Astrocyte of the spinal cord (primary cell): ENCODE results near the gene SPHK2.
"Not testable (repeated sequence)": the region's sequence is repeated elsewhere in the genome, so short reads cannot be mapped to it uniquely, and the experiment has no call there.

ENCODE experiments used
- DNase-seq: peaks from one replicate; pipeline ENCODE4 v3.0.0; 2011; ENCODE audit warnings: low read depth, low spot score
- H3K4me3 ChIP-seq: 2 replicates; pipeline ENCODE4 v1.5.1; 2011; ENCODE audit warnings: low read depth, mild to moderate bottlenecking, low read length, moderate library complexity
- in situ Hi-C: cut with HindIII; loops from 2 replicates; pipeline ENCODE4 v1.10.0; 2017; ENCODE audit warnings: low sequenced_read_pairs
- TF ChIP-seq, protein P1 (sequence below): IDR thresholded peaks from 2 replicates; pipeline ENCODE4 v1.5.1; 2012; ENCODE audit warnings: low read depth, mild to moderate bottlenecking, low read length, inconsistent platforms

The SPHK2 gene

DNA sequence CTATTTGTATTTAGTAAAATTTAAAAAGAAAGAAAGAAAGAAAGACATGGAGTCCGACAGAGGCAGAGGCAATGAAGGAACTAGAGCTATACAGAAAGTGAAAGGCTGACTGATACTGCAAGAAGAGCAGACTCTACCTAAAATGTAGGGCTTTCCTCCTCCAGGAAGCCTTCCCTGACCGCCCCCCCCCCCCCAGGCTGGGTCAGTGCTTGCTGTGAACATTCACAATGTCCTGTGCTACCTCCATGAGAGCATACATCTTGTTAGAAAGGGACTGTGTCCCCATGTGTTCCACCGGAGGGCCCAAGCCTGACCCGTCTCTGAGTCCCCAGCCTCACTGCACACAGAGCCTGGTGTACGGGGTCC, 32.4 kb downstream of the SPHK2 start:
- in situ Hi-C loops, result no loop called here
- no peak overlapping the region for H3K4me3 ChIP-seq
- TF ChIP-seq, protein P1, sequence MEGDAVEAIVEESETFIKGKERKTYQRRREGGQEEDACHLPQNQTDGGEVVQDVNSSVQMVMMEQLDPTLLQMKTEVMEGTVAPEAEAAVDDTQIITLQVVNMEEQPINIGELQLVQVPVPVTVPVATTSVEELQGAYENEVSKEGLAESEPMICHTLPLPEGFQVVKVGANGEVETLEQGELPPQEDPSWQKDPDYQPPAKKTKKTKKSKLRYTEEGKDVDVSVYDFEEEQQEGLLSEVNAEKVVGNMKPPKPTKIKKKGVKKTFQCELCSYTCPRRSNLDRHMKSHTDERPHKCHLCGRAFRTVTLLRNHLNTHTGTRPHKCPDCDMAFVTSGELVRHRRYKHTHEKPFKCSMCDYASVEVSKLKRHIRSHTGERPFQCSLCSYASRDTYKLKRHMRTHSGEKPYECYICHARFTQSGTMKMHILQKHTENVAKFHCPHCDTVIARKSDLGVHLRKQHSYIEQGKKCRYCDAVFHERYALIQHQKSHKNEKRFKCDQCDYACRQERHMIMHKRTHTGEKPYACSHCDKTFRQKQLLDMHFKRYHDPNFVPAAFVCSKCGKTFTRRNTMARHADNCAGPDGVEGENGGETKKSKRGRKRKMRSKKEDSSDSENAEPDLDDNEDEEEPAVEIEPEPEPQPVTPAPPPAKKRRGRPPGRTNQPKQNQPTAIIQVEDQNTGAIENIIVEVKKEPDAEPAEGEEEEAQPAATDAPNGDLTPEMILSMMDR, result no peak
- DNase-seq, result no peak

DNA sequence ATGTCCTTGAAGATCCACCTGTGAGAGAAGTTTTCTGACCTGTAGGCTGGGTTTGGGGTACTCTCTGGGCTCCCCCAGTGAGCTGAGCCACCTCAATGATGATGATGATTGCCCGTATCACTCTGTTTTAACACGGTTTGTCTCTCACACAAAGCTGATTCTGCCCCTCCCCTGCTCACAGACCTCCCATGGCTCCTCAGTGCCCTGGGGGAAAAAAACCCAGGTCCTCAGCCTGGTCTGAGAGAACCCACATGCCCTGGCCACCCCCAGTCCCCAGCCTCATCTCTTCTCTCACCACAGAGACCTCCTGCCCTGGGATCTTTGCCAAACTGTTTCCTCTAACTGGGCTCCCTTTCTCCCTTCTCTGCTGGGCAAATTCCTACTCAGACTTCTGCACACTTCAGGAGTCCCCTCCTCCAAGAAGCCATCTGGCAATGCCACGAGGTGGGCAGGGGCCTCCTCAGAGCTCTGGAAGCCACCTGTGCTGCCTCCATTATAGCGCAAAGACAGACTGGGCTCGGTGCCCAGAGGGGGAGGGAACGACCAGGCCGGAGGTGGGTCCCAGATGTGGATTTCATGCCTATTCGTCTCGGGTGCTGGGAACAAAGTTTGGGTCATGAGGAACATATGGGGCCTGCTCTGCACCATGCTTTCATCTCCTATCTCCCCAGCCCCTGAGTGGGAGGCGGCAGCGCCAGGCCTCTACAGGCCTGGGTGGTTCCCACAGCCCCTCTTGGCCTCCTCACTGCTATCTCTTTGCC, 35.2 kb downstream of the SPHK2 start:
- in situ Hi-C loops, result no loop called here
- DNase-seq, result peak; percentile 7
- H3K4me3 ChIP-seq, result no peak overlapping the region
- TF ChIP-seq, protein P1, result no peak

DNA sequence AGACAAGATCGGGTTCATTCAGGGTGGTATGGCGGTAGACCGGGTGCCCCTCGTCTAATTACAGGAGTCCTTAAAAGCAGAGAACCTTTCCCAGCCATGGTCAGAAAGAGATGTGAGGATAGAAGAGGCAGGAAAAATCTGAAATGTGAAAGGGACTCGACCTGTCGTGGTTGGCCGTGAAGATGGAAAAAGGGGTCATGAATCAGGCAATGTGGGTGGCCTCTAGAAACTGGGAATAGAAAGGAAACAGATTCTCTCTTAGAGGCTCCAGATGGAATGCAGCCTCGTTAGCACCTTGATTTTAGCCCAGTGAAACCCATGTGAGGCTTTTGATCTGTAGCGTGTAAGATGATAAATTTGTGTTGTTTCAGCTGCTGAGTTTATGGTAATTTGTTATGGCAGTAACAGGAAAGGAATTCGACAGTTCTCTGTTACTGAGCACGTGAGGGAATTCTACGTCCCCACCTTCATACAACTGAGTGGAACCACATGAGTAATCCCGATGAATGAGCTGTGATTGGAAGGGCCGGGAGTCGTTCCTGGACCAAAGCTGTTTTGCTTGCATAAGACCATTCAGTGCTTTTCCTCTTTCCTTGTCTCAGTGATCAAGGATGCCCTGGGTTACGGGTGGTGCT, 37.7 kb downstream of the SPHK2 start:
- no peak overlapping the region for H3K4me3 ChIP-seq
- in situ Hi-C loops, result no loop called here
- peak; percentile 76 for DNase-seq
- TF ChIP-seq, protein P1, result no peak

DNA sequence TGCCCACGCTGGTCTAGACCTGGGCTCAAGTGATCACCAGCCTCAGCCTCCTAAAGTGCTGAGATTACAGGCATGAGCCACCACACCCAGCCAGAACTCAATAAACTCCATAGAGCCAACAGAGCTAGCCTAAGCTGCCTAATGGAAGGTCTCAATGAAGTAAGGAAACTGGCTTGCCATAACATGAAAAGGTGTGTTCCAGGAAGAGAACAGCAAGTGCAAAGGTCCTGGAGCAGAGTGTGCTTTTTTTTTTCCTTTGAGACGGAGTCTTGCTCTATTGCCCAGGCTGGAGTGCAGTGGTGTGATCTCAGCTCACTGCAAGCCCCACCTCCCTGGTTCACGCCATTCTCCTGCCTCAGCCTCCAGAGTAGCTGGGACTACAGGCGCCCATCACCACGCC, 38.5 kb downstream of the SPHK2 start:
- H3K4me3 ChIP-seq, DNase-seq, in situ Hi-C loops: not testable (repeated sequence)

- TF ChIP-seq, protein P1, result no peak
- in situ Hi-C loops, result no loop called here
- DNase-seq, result no peak
- no peak overlapping the region for H3K4me3 ChIP-seq
These were observed 39.2 kb downstream of the SPHK2 start for GRCh38 chr19:48658483-48658882.

DNA sequence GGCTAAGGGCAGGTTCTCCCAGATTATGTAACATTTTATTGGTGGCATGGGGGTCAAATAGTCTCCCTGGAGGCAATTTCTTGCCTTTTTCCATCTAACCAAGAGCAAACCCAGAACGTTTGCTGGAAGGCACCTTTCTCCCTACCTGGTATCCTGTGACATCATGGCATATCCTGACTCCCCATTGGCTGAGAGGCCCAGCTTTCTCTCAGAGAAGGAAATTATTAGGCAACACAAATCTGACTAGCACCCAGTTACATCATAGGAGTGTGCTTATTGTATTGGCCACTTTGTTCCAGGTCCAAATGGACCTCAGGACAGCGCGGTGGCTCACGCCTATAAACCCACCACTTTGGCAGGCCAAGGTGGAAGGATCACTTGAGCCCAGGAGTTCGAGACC, 40.5 kb downstream of the SPHK2 start:
- no peak overlapping the region for H3K4me3 ChIP-seq
- TF ChIP-seq, protein P1, result no peak
- DNase-seq, result no peak
- in situ Hi-C loops, result no loop called here
